Ishikawa (cell line): ENCODE data around the gene SSBP3.

Experiments
- CEBPB ChIP-seq: IDR thresholded peaks from 2 replicates; pipeline ENCODE4 v1.6.1; 2012
- CREB1 ChIP-seq: IDR thresholded peaks from 2 replicates; pipeline ENCODE4 v1.6.1; 2012; ENCODE audit warnings: low read depth
- EGR1 ChIP-seq: IDR thresholded peaks from 2 replicates; pipeline ENCODE4 v1.6.1; 2012
- EP300 ChIP-seq: IDR thresholded peaks from 2 replicates; pipeline ENCODE4 v1.6.1; 2012; ENCODE audit warnings: borderline replicate concordance
- FOXM1 ChIP-seq: IDR thresholded peaks from 2 replicates; pipeline ENCODE4 v1.6.1; 2012; ENCODE audit warnings: low read depth, borderline replicate concordance
- MAX ChIP-seq: IDR thresholded peaks from 2 replicates; pipeline ENCODE4 v1.6.1; 2012
- NFIC ChIP-seq: IDR thresholded peaks from 2 replicates; pipeline ENCODE4 v1.6.1; 2012
- RAD21 ChIP-seq: IDR thresholded peaks from 2 replicates; pipeline ENCODE4 v1.6.1; 2012; ENCODE audit warnings: low read depth
- REST ChIP-seq: IDR thresholded peaks from 2 replicates; pipeline ENCODE4 v1.6.1; 2012; ENCODE audit warnings: low read depth, mild to moderate bottlenecking
- TAF1 ChIP-seq: IDR thresholded peaks from 2 replicates; pipeline ENCODE4 v1.6.1; 2012; ENCODE audit warnings: low read depth, mild to moderate bottlenecking
- TCF12 ChIP-seq: IDR thresholded peaks from 2 replicates; pipeline ENCODE4 v1.6.1; 2012; ENCODE audit warnings: low read depth
- TEAD4 ChIP-seq: IDR thresholded peaks from 2 replicates; pipeline ENCODE4 v1.6.1; 2012
- USF1 ChIP-seq: IDR thresholded peaks from 2 replicates; pipeline ENCODE4 v1.6.1; 2012
- YY1 ChIP-seq: IDR thresholded peaks from 2 replicates; pipeline ENCODE4 v1.6.1; 2012; ENCODE audit warnings: low read depth
- ZBTB7A ChIP-seq: IDR thresholded peaks from 2 replicates; pipeline ENCODE4 v1.6.1; 2012; ENCODE audit warnings: low read depth

SSBP3 gene

GRCh38 chr1:54240741-54241335, 165.4 kb downstream of the SSBP3 start:
- TF ChIP-seq TAF1, result no peak
- TF ChIP-seq CREB1, result no peak
- TF ChIP-seq TEAD4, result no peak
- no peak for TF ChIP-seq MAX
- TF ChIP-seq REST, result no peak
- no peak for TF ChIP-seq EP300
- TF ChIP-seq NFIC, result no peak
- TF ChIP-seq FOXM1, result no peak
- TF ChIP-seq ZBTB7A, result no peak
- no peak for TF ChIP-seq RAD21
- no peak for TF ChIP-seq USF1
- no peak for TF ChIP-seq EGR1
- no peak for TF ChIP-seq CEBPB
- TF ChIP-seq YY1, result no peak
- no peak for TF ChIP-seq TCF12

- TF ChIP-seq RAD21 (no peak), FOXM1 (no peak), YY1 (no peak), TAF1 (no peak), ZBTB7A (no peak), MAX (no peak), TEAD4 (no peak), TCF12 (no peak), CEBPB (no peak), EP300 (no peak), NFIC (no peak)
Measured at GRCh38 chr1:54239631-54240031, 166.6 kb downstream of the SSBP3 start.

- TF ChIP-seq FOXM1 (no peak), EGR1 (no peak), CEBPB (no peak), MAX (no peak), TAF1 (no peak), ZBTB7A (no peak)
Measured at GRCh38 chr1:54239035-54239383, 167.2 kb downstream of the SSBP3 start.

- no peak for TF ChIP-seq EP300
- TF ChIP-seq YY1, result no peak
- no peak for TF ChIP-seq NFIC
- TF ChIP-seq EGR1, result no peak
- TF ChIP-seq ZBTB7A, result no peak
- no peak for TF ChIP-seq CEBPB
- TF ChIP-seq USF1, result no peak
- no peak for TF ChIP-seq FOXM1
- TF ChIP-seq TAF1, result no peak
- TF ChIP-seq TCF12, result no peak
- TF ChIP-seq MAX, result no peak
- TF ChIP-seq TEAD4, result no peak
- TF ChIP-seq REST, result no peak
- no peak for TF ChIP-seq CREB1
- TF ChIP-seq RAD21, result no peak
Measured at GRCh38 chr1:54238353-54239034, 167.7 kb downstream of the SSBP3 start.

GRCh38 chr1:54237586-54237985, 168.6 kb downstream of the SSBP3 start:
- TF ChIP-seq YY1, result no peak
- no peak for TF ChIP-seq REST
- TF ChIP-seq EP300, result no peak
- TF ChIP-seq RAD21, result no peak
- TF ChIP-seq USF1, result no peak
- no peak for TF ChIP-seq ZBTB7A
- TF ChIP-seq CREB1, result no peak
- no peak for TF ChIP-seq TEAD4
- TF ChIP-seq FOXM1, result no peak
- no peak for TF ChIP-seq TCF12
- no peak for TF ChIP-seq EGR1
